Measurements from ENCODE around the gene MYLK. TPM values are rescaled to one million over a fixed set of nuclear protein-coding genes. Genes with fewer than 3 reads are reported as not detected.

MYLK gene
- polyA plus RNA-seq, 3 donors = 0.35 to 1.3 (median 0.51) TPM

GRCh38 chr3:123816673-123817207 lies 67.4 kb downstream of the MYLK start:
- Histone ChIP-seq H3K4me2 (replicated peaks; ENCODE audit: extremely low read depth, low read length, poor library complexity, severe bottlenecking) (no peak overlapping the region), H3K4me1 (ENCODE audit: control insufficient read depth in 1 of 2, insufficient read depth in 2 of 2, low read length in 2 of 2) (no peaks in the 10 kb centered on the region), H2AFZ (ENCODE audit: insufficient read depth, low read depth, low read length, poor library complexity, severe bottlenecking) (no peak overlapping the region), H4K20me1 (ENCODE audit: insufficient read depth, low read length) (no peaks in the 10 kb centered on the region), H3K9ac (ENCODE audit: insufficient read depth, low read length, poor library complexity, severe bottlenecking) (no peak overlapping the region), H3K27me3 (ENCODE audit: control insufficient read depth in 2 of 2, insufficient read depth in 2 of 2, low read length in 2 of 2) (no peaks in the 10 kb centered on the region), H3K79me2 (ENCODE audit: insufficient read depth, low read length) (no peaks in the 10 kb centered on the region), H3K4me3 (replicated peaks in 1 of 3; ENCODE audit: low read depth in 2 of 3, low read length in 3 of 3) (no peak overlapping the region), H3K27ac (ENCODE audit: low read depth in 1 of 2, low read length in 2 of 2) (no peak overlapping the region), H3K36me3 (replicated peaks in 1 of 2; ENCODE audit: control insufficient read depth in 1 of 2, insufficient read depth in 2 of 2, low read length in 2 of 2) (no peaks in the 10 kb centered on the region), H3K9me3 (replicated peaks in 1 of 2; ENCODE audit: control insufficient read depth in 1 of 2, insufficient read depth in 1 of 2, low read length in 2 of 2) (peaks cover 0 to 5% of the 10 kb centered on the region in 2 donors)
- no peak overlapping the region for H3K27ac Mint-ChIP-seq
- DNase-seq = no peak
- H3K36me3 Mint-ChIP-seq = no peaks in the 10 kb centered on the region
- no peak for TF ChIP-seq CTCF (IDR thresholded peaks at IDR 0.05)
- no peak overlapping the region for H3K4me3 Mint-ChIP-seq
- H3K27me3 Mint-ChIP-seq (ENCODE audit: low read depth in 3 of 3) = peaks cover 2 to 4% (median 3%) of the 10 kb centered on the region in 3 donors
- H3K9me3 Mint-ChIP-seq = peaks cover 0 to 12% (median 4%) of the 10 kb centered on the region in 7 donors
- no peaks in the 10 kb centered on the region for H3K4me1 Mint-ChIP-seq
- intact Hi-C loops (cut with micrococcal nuclease) = no loop called here
- WGBS (ENCODE audit: insufficient coverage) = 100% methylated on average over 3 of the region's 5 CpGs

GRCh38 chr3:123815981-123816380 lies 68.2 kb downstream of the MYLK start:
- Histone ChIP-seq H3K9ac (ENCODE audit: insufficient read depth, low read length, poor library complexity, severe bottlenecking) (no peak overlapping the region), H3K36me3 (replicated peaks in 1 of 2; ENCODE audit: control insufficient read depth in 1 of 2, insufficient read depth in 2 of 2, low read length in 2 of 2) (no peaks in the 10 kb centered on the region)

More at GRCh38 chr3:123815981-123816380, 68.2 kb downstream of the MYLK start:
- DNase-seq = no peak
- H3K4me3 Mint-ChIP-seq = no peak overlapping the region
- Histone ChIP-seq H3K4me1 (ENCODE audit: control insufficient read depth in 1 of 2, insufficient read depth in 2 of 2, low read length in 2 of 2) (no peaks in the 10 kb centered on the region), H3K79me2 (ENCODE audit: insufficient read depth, low read length) (no peaks in the 10 kb centered on the region), H2AFZ (ENCODE audit: insufficient read depth, low read depth, low read length, poor library complexity, severe bottlenecking) (no peak overlapping the region), H3K9me3 (replicated peaks in 1 of 2; ENCODE audit: control insufficient read depth in 1 of 2, insufficient read depth in 1 of 2, low read length in 2 of 2) (peaks cover 0 to 2% of the 10 kb centered on the region in 2 donors), H3K27me3 (ENCODE audit: control insufficient read depth in 2 of 2, insufficient read depth in 2 of 2, low read length in 2 of 2) (no peaks in the 10 kb centered on the region), H3K27ac (ENCODE audit: low read depth in 1 of 2, low read length in 2 of 2) (no peak overlapping the region), H4K20me1 (ENCODE audit: insufficient read depth, low read length) (no peaks in the 10 kb centered on the region), H3K4me2 (replicated peaks; ENCODE audit: extremely low read depth, low read length, poor library complexity, severe bottlenecking) (no peak overlapping the region), H3K4me3 (replicated peaks in 1 of 3; ENCODE audit: low read depth in 2 of 3, low read length in 3 of 3) (no peak overlapping the region)
- intact Hi-C loops (cut with micrococcal nuclease) = no loop called here
- peaks cover 0 to 6% (median 2%) of the 10 kb centered on the region in 7 donors for H3K9me3 Mint-ChIP-seq
- no peak for TF ChIP-seq CTCF (IDR thresholded peaks at IDR 0.05)
- H3K27ac Mint-ChIP-seq = no peak overlapping the region
- peaks cover 2 to 4% (median 3%) of the 10 kb centered on the region in 3 donors for H3K27me3 Mint-ChIP-seq (ENCODE audit: low read depth in 3 of 3)
- H3K36me3 Mint-ChIP-seq = no peaks in the 10 kb centered on the region
- WGBS (ENCODE audit: insufficient coverage) = no CpG with 5 or more reads among the region's 1 CpG
- H3K4me1 Mint-ChIP-seq = no peaks in the 10 kb centered on the region

Data from CD14-positive monocyte (primary cell).